ENCODE measurements around the gene DTYMK.

DTYMK gene

GRCh38 chr2:241645915-241646645 is 40.5 kb downstream of the DTYMK start:
- no peak for DNase-seq (ENCODE audit: low read depth)

- DNase-seq (ENCODE audit: low read depth) = no peak
Observed at GRCh38 chr2:241645056-241645914, 41.3 kb downstream of the DTYMK start.

GRCh38 chr2:241641631-241642030 is 45.0 kb downstream of the DTYMK start:
- no peak for DNase-seq (ENCODE audit: low read depth)

GRCh38 chr2:241640165-241640795 is 46.3 kb downstream of the DTYMK start:
- DNase-seq (ENCODE audit: low read depth) = no peak

- no peak for DNase-seq (ENCODE audit: low read depth)
Observed at GRCh38 chr2:241639385-241639784, 47.2 kb downstream of the DTYMK start.

GRCh38 chr2:241638940-241639339 is 47.7 kb downstream of the DTYMK start:
- DNase-seq (ENCODE audit: low read depth) = no peak

- no peak for DNase-seq (ENCODE audit: low read depth)
Observed at GRCh38 chr2:241637795-241638660, 48.6 kb downstream of the DTYMK start.

GRCh38 chr2:241637018-241637794 is 49.4 kb downstream of the DTYMK start, which contains the start of the genes ATG4B and THAP4:
ATG4B (plus strand) TSS chr2:241637693; CDS start chr2:241637715, 22 bp downstream.
THAP4 (minus strand) TSS chr2:241637158; CDS start chr2:241637017, 141 bp downstream.
- peak; percentile 77 for DNase-seq (ENCODE audit: low read depth)

GRCh38 chr2:241636182-241637017 is 50.2 kb downstream of the DTYMK start:
- DNase-seq (ENCODE audit: low read depth) = no peak

GRCh38 chr2:241635756-241636155 is 50.9 kb downstream of the DTYMK start:
- DNase-seq (ENCODE audit: low read depth) = no peak

GRCh38 chr2:241633561-241633960 is 53.1 kb downstream of the DTYMK start:
- DNase-seq (ENCODE audit: low read depth) = no peak

- DNase-seq (ENCODE audit: low read depth) = no peak
Observed at GRCh38 chr2:241632478-241633325, 53.9 kb downstream of the DTYMK start.

GRCh38 chr2:241629762-241630435 is 56.7 kb downstream of the DTYMK start:
- no peak for DNase-seq (ENCODE audit: low read depth)

GRCh38 chr2:241627675-241628074 is 58.9 kb downstream of the DTYMK start:
- DNase-seq (ENCODE audit: low read depth) = no peak
